Activated CD8-positive, alpha-beta T cell treated with anti-CD3 and anti-CD28 coated beads for 36 hours (primary cell): ENCODE data around the gene DENND11. TPM values are rescaled to one million over a fixed set of nuclear protein-coding genes. Genes with fewer than 3 reads are reported as not detected.

Experiments
- ATAC-seq: fragments of 200-7000 bp; cut with Tn5 transposase; one replicate; pipeline ENCODE4 v1.10.0; 2021; ENCODE audit warnings: mild to moderate bottlenecking, moderate library complexity
- CTCF ChIA-PET: fragments of 350-600 bp; sonication (Branson Sonifier 250); formaldehyde crosslinking; loops from one replicate; lab custom pipeline; 2021; ENCODE audit warnings: antibody characterized with exemption; lab: Charles Lee
- POLR2A ChIA-PET: fragments of 350-600 bp; sonication (Branson Sonifier 250); formaldehyde crosslinking; loops from one replicate; lab custom pipeline; 2021; ENCODE audit warnings: antibody characterized with exemption; lab: Charles Lee
- DNase-seq: peaks from one replicate; pipeline ENCODE4 v3.0.0-alpha.2; 2020
- H3K27ac Mint-ChIP-seq: one replicate; pipeline ENCODE4 v1.8.0; 2021; ENCODE audit warnings: mild to moderate bottlenecking, mixed read lengths
- H3K27me3 Mint-ChIP-seq: one replicate; pipeline ENCODE4 v1.8.0; 2021; ENCODE audit warnings: mixed read lengths
- H3K36me3 Mint-ChIP-seq: one replicate; pipeline ENCODE4 v1.8.0; 2021; ENCODE audit warnings: low read depth, mixed read lengths
- H3K4me1 Mint-ChIP-seq: one replicate; pipeline ENCODE4 v1.8.0; 2021; ENCODE audit warnings: low read depth, mixed read lengths
- H3K4me3 Mint-ChIP-seq: one replicate; pipeline ENCODE4 v1.8.0; 2021; ENCODE audit warnings: mild to moderate bottlenecking, moderate library complexity, mixed read lengths
- H3K9me3 Mint-ChIP-seq: one replicate; pipeline ENCODE4 v1.8.0; 2021; ENCODE audit warnings: mixed read lengths
- intact Hi-C: fragments of 100-400 bp; cut with micrococcal nuclease; formaldehyde crosslinking; loops from one replicate; pipeline ENCODE4 v1.10.0; 2022
- total RNA-seq, 2 experiments: library from RNA; stranded (reverse); gene quantifications; one replicate each; pipeline ENCODE4 v1.2.3, GENCODE V29; 2021
- TF ChIP-seq, protein P1 (sequence below): fragments of 200-600 bp; IDR thresholded peaks from one replicate; pipeline ENCODE4 v1.8.0; 2022; ENCODE audit warnings: antibody characterized with exemption, mild to moderate bottlenecking

DENND11 gene
- total RNA-seq, 2 experiments from 2014 or later, result 28.6 to 32.2 TPM

DNA sequence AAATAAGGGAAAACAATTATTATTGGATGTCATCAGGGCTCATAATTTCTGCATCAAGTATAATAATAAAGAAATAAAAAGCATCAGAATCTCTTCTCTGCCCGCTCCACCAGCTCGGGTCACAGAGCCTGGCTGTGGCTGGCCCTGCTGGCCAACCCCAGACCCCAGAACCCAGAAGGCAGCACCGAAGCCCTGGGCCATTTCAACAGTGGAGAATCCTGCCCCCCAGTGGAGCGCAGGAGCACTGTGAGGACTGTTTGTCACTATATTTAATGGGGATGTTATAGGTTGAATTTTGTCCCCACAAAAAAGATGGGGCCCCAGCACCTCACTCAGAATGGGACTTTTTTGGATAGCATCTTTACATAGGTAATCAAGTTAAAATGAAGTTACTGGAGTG, 27.3 kb downstream of the DENND11 start:
- ChIA-PET POLR2A (no interaction called here), CTCF (interaction anchor here (1.2 to 3.9 kb wide), 4 partner anchors 11 to 63 kb away, joined by 4 to 14 read pairs (median 6); partner anchors contain the start of gene SSBP1)
- TF ChIP-seq, protein P1, sequence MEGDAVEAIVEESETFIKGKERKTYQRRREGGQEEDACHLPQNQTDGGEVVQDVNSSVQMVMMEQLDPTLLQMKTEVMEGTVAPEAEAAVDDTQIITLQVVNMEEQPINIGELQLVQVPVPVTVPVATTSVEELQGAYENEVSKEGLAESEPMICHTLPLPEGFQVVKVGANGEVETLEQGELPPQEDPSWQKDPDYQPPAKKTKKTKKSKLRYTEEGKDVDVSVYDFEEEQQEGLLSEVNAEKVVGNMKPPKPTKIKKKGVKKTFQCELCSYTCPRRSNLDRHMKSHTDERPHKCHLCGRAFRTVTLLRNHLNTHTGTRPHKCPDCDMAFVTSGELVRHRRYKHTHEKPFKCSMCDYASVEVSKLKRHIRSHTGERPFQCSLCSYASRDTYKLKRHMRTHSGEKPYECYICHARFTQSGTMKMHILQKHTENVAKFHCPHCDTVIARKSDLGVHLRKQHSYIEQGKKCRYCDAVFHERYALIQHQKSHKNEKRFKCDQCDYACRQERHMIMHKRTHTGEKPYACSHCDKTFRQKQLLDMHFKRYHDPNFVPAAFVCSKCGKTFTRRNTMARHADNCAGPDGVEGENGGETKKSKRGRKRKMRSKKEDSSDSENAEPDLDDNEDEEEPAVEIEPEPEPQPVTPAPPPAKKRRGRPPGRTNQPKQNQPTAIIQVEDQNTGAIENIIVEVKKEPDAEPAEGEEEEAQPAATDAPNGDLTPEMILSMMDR, result peak; percentile 39
- intact Hi-C loops, result no loop called here
- peak; percentile 31 for DNase-seq
- no peak overlapping the region for H3K4me3 Mint-ChIP-seq
- peak overlapping the region; percentile 38 for H3K27ac Mint-ChIP-seq
- H3K36me3 Mint-ChIP-seq, result peaks cover 13% of the 10 kb centered on the region
- peak; percentile 49 for ATAC-seq
- H3K9me3 Mint-ChIP-seq, result no peaks in the 10 kb centered on the region
- peaks cover 22% of the 10 kb centered on the region for H3K4me1 Mint-ChIP-seq
- no peaks in the 10 kb centered on the region for H3K27me3 Mint-ChIP-seq

DNA sequence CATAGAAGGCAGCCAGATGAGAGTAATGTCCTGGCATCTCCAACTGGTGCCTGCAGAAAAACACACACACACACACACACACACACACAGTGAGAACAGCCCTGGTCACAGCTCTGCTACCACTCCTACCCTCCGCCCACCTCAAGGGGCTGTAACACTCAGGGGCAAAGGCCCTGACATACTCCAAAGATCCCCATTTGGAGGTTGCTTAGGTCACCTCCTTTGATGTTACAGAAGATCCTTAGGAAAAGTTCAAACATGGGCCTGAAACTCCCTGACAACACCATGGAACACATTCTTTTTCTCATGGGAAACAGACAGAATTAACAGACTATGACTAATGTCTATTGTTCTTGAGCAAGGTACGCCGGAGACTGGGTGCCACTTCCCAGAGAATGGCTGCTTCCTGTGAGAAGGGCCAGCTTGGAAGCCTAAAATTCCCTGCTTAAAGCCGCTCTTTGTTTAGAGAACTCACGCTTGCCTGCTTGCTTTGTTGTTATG, 27.7 kb downstream of the DENND11 start:
- H3K4me1 Mint-ChIP-seq, result peaks cover 22% of the 10 kb centered on the region
- TF ChIP-seq, protein P1, result no peak
- CTCF ChIA-PET, result interaction anchor here (1.2 to 3.9 kb wide), 3 partner anchors 14 to 64 kb away, joined by 6 to 14 read pairs (median 7); partner anchors contain the start of gene SSBP1
- intact Hi-C loops, result no loop called here
- H3K4me3 Mint-ChIP-seq, result no peak overlapping the region
- H3K9me3 Mint-ChIP-seq, result no peaks in the 10 kb centered on the region
- ATAC-seq (no peak), DNase-seq (no peak)
- POLR2A ChIA-PET, result no interaction called here
- H3K27me3 Mint-ChIP-seq, result no peaks in the 10 kb centered on the region
- H3K36me3 Mint-ChIP-seq, result peaks cover 13% of the 10 kb centered on the region
- H3K27ac Mint-ChIP-seq, result no peak overlapping the region

DNA sequence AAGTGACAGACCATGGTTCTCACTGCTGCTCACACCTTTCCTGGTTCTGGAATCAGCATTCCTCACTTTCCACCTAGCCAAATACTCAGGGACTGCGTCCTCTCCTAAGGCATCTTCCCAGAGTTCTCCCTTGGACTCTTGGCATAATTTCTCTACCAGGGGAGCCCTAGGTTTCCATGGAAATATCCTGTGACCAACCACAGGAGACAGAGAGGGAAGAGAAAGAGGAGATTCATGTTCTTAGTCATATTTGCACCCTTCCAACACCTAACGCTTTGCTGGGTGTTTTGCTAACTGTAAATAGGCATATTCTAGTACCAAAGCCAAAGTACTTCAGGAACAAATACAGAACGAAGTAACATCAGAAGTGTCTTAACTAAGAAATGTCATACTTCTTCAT, 28.6 kb downstream of the DENND11 start:
- TF ChIP-seq, protein P1, result no peak
- CTCF ChIA-PET, result interaction anchor here (3.9 kb wide), 1 partner anchor 13 kb away, joined by 14 read pairs; no protein-coding TSS in a partner anchor
- intact Hi-C loops, result no loop called here
- DNase-seq (no peak), ATAC-seq (no peak)
- Mint-ChIP-seq H3K27me3 (no peaks in the 10 kb centered on the region), H3K36me3 (peaks cover 14% of the 10 kb centered on the region), H3K4me3 (no peak overlapping the region), H3K27ac (no peak overlapping the region), H3K4me1 (peaks cover 15% of the 10 kb centered on the region), H3K9me3 (no peaks in the 10 kb centered on the region)
- POLR2A ChIA-PET, result no interaction called here

DNA sequence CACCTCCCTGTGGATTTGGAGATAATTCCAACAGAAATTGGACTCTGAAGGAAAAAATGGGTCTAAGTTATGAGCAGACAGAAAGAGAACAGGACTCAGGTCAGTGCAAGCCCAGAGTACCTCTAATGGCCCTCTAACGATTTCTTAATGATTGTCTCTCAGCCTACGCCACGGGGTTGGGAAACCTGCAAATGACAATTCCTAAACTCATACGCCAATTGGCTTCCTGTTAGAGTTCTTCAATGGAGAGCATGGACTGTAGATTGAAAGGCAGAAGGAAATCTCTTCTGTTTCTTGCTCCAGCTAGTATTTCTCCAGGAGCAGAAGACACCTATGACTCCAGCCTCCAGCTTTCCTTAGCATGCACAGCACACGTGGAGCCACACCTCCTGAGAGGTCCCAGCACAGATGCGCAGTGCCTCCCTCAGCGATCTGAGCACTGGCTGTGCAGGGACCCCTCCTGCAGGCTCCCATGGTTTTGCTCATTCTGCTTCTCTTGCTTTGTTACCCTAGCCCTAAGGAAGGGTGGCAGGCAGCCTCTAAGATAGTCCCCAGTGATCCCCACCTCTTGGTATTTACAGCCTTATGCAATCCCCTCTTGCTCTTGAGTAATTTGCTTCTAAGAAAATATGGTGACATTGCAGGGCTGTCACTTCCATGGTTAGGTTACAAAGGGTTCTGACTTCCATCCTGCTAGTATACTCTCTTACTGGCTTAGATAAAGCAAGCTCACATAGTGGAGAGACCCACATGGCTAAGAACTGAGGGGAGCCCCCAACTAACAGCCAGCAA, 30.1 kb downstream of the DENND11 start:
- POLR2A ChIA-PET, result interaction anchor here (1.0 kb wide), 1 partner anchor 11 kb away, joined by 3 read pairs; no protein-coding TSS in a partner anchor

More for the DNA sequence above, 30.1 kb downstream of the DENND11 start:
- TF ChIP-seq, protein P1, result no peak
- H3K27ac Mint-ChIP-seq, result peak overlapping the region; percentile 38
- intact Hi-C loops, result no loop called here
- DNase-seq, result no peak
- no peak overlapping the region for H3K4me3 Mint-ChIP-seq
- H3K4me1 Mint-ChIP-seq, result peaks cover 15% of the 10 kb centered on the region
- CTCF ChIA-PET, result interaction anchor here (1.1 kb wide), 1 partner anchor 138 kb away, joined by 3 read pairs; no protein-coding TSS in a partner anchor
- H3K36me3 Mint-ChIP-seq, result peaks cover 14% of the 10 kb centered on the region
- ATAC-seq, result no peak
- no peaks in the 10 kb centered on the region for H3K27me3 Mint-ChIP-seq
- H3K9me3 Mint-ChIP-seq, result no peaks in the 10 kb centered on the region
